Measurements from ENCODE around the gene IGFL1.

DNA sequence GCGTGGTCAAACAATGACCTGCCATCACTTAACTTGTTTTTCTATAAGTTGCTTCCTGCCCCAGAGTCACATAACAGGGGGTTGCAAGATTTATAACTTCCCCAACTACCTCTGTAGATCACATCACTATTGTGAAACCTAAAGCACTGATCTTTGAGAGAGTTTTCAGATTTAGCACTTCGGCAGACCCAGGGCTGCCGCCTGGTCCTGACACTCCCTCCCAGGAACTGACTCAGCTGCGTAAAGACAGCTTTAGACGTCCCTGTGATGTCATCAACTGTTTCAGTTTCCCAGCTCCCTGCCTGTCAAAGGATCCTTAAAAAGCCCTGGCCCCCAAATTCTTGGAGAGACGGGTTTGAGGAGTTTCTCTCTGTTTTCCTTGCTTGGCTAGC lies 48.2 kb upstream of the IGFL1 start:
- TF ChIP-seq, protein P1, sequence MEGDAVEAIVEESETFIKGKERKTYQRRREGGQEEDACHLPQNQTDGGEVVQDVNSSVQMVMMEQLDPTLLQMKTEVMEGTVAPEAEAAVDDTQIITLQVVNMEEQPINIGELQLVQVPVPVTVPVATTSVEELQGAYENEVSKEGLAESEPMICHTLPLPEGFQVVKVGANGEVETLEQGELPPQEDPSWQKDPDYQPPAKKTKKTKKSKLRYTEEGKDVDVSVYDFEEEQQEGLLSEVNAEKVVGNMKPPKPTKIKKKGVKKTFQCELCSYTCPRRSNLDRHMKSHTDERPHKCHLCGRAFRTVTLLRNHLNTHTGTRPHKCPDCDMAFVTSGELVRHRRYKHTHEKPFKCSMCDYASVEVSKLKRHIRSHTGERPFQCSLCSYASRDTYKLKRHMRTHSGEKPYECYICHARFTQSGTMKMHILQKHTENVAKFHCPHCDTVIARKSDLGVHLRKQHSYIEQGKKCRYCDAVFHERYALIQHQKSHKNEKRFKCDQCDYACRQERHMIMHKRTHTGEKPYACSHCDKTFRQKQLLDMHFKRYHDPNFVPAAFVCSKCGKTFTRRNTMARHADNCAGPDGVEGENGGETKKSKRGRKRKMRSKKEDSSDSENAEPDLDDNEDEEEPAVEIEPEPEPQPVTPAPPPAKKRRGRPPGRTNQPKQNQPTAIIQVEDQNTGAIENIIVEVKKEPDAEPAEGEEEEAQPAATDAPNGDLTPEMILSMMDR (IDR thresholded peaks at IDR 0.05) = no peak
- no peak for TF ChIP-seq POLR2A (IDR thresholded peaks at IDR 0.05)

All from body of pancreas (tissue), 4 donors.